CD14-positive monocyte (primary cell): ENCODE results near the gene SPTB. TPM values are rescaled to one million over a fixed set of nuclear protein-coding genes. Genes with fewer than 3 reads are reported as not detected.
A peak's percentile ranks its signal among the peaks of the same experiment; 100 is the strongest.

Experiments used
- DNase-seq, 3 donors: peaks; one replicate each; pipeline ENCODE4 v3.0.0-alpha.2; 2011 to 2022
- H2AFZ ChIP-seq: 2 replicates; pipeline ENCODE4 v1.6.0; 2012; ENCODE audit warnings: mild to moderate bottlenecking, low read depth, low read length, inconsistent platforms; ENCODE audit not compliant: insufficient read depth, poor library complexity, severe bottlenecking
- H3K27ac ChIP-seq, 2 donors: 1 replicate in 1 of 2; 2 replicates in 1 of 2; pipeline ENCODE4 v1.5.1; 2012 to 2013; ENCODE audit warnings: low read length in 2 of 2, control low read depth in 1 of 2, inconsistent platforms in 1 of 2, low read depth in 1 of 2, mild to moderate bottlenecking in 1 of 2
- H3K27me3 ChIP-seq, 2 donors: one replicate each; pipeline versions ENCODE4 v1.6.0 to v1.6.1; 2011 to 2013; ENCODE audit warnings: low read length in 2 of 2; ENCODE audit not compliant: control insufficient read depth in 2 of 2, insufficient read depth in 2 of 2
- H3K36me3 ChIP-seq, 2 donors: replicated peaks in 1 of 2; 1 replicate in 1 of 2; 2 replicates in 1 of 2; pipeline versions ENCODE4 v1.5.1 to v1.6.1; 2012 to 2013; ENCODE audit warnings: low read length in 2 of 2, control low read depth in 1 of 2, inconsistent platforms in 1 of 2, mild to moderate bottlenecking in 1 of 2; ENCODE audit not compliant: insufficient read depth in 2 of 2, control insufficient read depth in 1 of 2
- H3K4me1 ChIP-seq, 2 donors: 1 replicate in 1 of 2; 2 replicates in 1 of 2; pipeline versions ENCODE4 v1.5.1 to v1.6.1; 2012 to 2013; ENCODE audit warnings: low read length in 2 of 2, control low read depth in 1 of 2, inconsistent platforms in 1 of 2, mild to moderate bottlenecking in 1 of 2, moderate library complexity in 1 of 2; ENCODE audit not compliant: insufficient read depth in 2 of 2, control insufficient read depth in 1 of 2
- H3K4me2 ChIP-seq: replicated peaks from 2 replicates; pipeline ENCODE3; 2012; ENCODE audit warnings: low read length, moderate library complexity, mild to moderate bottlenecking; ENCODE audit not compliant: poor library complexity, severe bottlenecking; ENCODE audit errors: extremely low read depth
- H3K4me3 ChIP-seq, 3 experiments: fragments of 200-600 bp in 1 of 3; sonication (generic) in 1 of 3; replicated peaks in 1 of 3; 1 replicate in 2 of 3; 2 replicates in 1 of 3; pipeline ENCODE4 v1.5.1; 2011 to 2013; ENCODE audit warnings: low read length in 3 of 3, mild to moderate bottlenecking in 3 of 3, control low read depth in 2 of 3, low read depth in 2 of 3, inconsistent platforms in 1 of 3, moderate library complexity in 1 of 3
- H3K79me2 ChIP-seq: 2 replicates; pipeline ENCODE4 v1.6.0; 2012; ENCODE audit warnings: mild to moderate bottlenecking, control low read depth, inconsistent platforms, low read length, moderate library complexity; ENCODE audit not compliant: insufficient read depth
- H3K9ac ChIP-seq: 2 replicates; pipeline ENCODE4 v1.6.0; 2017; ENCODE audit warnings: low read length, mild to moderate bottlenecking; ENCODE audit not compliant: insufficient read depth, poor library complexity, severe bottlenecking
- H3K9me3 ChIP-seq, 2 donors: replicated peaks in 1 of 2; 1 replicate in 1 of 2; 2 replicates in 1 of 2; pipeline versions ENCODE4 v1.5.1 to v1.6.1; 2012 to 2013; ENCODE audit warnings: low read length in 2 of 2, control low read depth in 1 of 2; ENCODE audit not compliant: control insufficient read depth in 1 of 2, insufficient read depth in 1 of 2
- H4K20me1 ChIP-seq: 2 replicates; pipeline ENCODE4 v1.6.0; 2012; ENCODE audit warnings: mild to moderate bottlenecking, low read length, control low read depth, moderate library complexity; ENCODE audit not compliant: insufficient read depth
- H3K27ac Mint-ChIP-seq, 7 donors: one replicate each; pipeline ENCODE4 v1.8.0; 2020; ENCODE audit warnings: mild to moderate bottlenecking in 7 of 7, mixed read lengths in 7 of 7, moderate library complexity in 6 of 7, inconsistent platforms in 2 of 7
- H3K27me3 Mint-ChIP-seq, 3 donors: one replicate each; pipeline ENCODE4 v1.8.0; 2021 to 2022; ENCODE audit warnings: low read depth in 3 of 3, mild to moderate bottlenecking in 3 of 3, mixed read lengths in 3 of 3, moderate library complexity in 3 of 3, inconsistent platforms in 1 of 3
- H3K36me3 Mint-ChIP-seq, 2 donors: one replicate each; pipeline ENCODE4 v1.8.0; 2020; ENCODE audit warnings: mixed read lengths in 2 of 2, inconsistent platforms in 1 of 2, mild to moderate bottlenecking in 1 of 2
- H3K4me1 Mint-ChIP-seq: one replicate; pipeline ENCODE4 v1.8.0; 2020; ENCODE audit warnings: mild to moderate bottlenecking, mixed read lengths
- H3K4me3 Mint-ChIP-seq, 2 donors: one replicate each; pipeline ENCODE4 v1.8.0; 2020; ENCODE audit warnings: mild to moderate bottlenecking in 2 of 2, mixed read lengths in 2 of 2, moderate library complexity in 1 of 2
- H3K9me3 Mint-ChIP-seq, 7 donors: one replicate each; pipeline ENCODE4 v1.8.0; 2020 to 2022; ENCODE audit warnings: mixed read lengths in 7 of 7, mild to moderate bottlenecking in 6 of 7, moderate library complexity in 6 of 7, inconsistent platforms in 2 of 7
- CTCF ChIP-seq: fragments of 200-600 bp; IDR thresholded peaks from one replicate; pipeline ENCODE4 v1.8.0; 2022; ENCODE audit warnings: antibody characterized with exemption, mild to moderate bottlenecking
- WGBS: methylation state at CpG from one replicate; pipeline ENCODE4 v1.1.5; 2013; ENCODE audit warnings: missing lambda C conversion rate; ENCODE audit not compliant: insufficient coverage; 5-methylcytosine and 5-hydroxymethylcytosine counted together
- intact Hi-C, 2 donors: fragments of 100-400 bp; cut with micrococcal nuclease; formaldehyde crosslinking; loops; one replicate each; pipeline versions ENCODE4 v1.15.0 to v1.15.1; 2023
- polyA plus RNA-seq, 3 donors: library from polyadenylated mRNA; depleted of rRNA in 1 of 3; unstranded in 2 of 3; stranded (reverse) in 1 of 3; fragments of 300-500 nt in 2 of 3; fragments of >200 nt in 1 of 3; fragmentation: Illumina TruSeq in 2 of 3; gene quantifications; 1 replicate in 2 of 3; 2 replicates in 1 of 3; pipeline ENCODE4 v1.2.3, GENCODE V29; 2012 to 2021

The SPTB gene
- polyA plus RNA-seq, 3 donors: not detected

- no peak for DNase-seq
- Histone ChIP-seq H3K4me1 (peaks cover 78 to 90% of the 10 kb centered on the region in 2 donors), H3K9ac (no peak overlapping the region), H3K36me3 (no peaks in the 10 kb centered on the region), H3K27me3 (no peaks in the 10 kb centered on the region), H2AFZ (no peak overlapping the region), H3K79me2 (peaks cover 5% of the 10 kb centered on the region), H4K20me1 (peaks cover 7% of the 10 kb centered on the region), H3K4me3 (no peak overlapping the region), H3K4me2 (no peak overlapping the region), H3K9me3 (no peaks in the 10 kb centered on the region), H3K27ac (no peak overlapping the region)
- intact Hi-C loops: no loop called here
- peaks cover 0 to 3% (median 3%) of the 10 kb centered on the region in 3 donors for H3K27me3 Mint-ChIP-seq
- no peak overlapping the region for H3K27ac Mint-ChIP-seq
- no peak for TF ChIP-seq CTCF
- peaks cover 86% of the 10 kb centered on the region for H3K4me1 Mint-ChIP-seq
- peaks cover 27 to 65% of the 10 kb centered on the region in 2 donors for H3K36me3 Mint-ChIP-seq
- 92% methylated on average over 2 of the region's 7 CpGs for WGBS
- peaks cover 0 to 3% (median 0%) of the 10 kb centered on the region in 7 donors for H3K9me3 Mint-ChIP-seq
- H3K4me3 Mint-ChIP-seq: no peak overlapping the region
These were observed 160.9 kb downstream of the SPTB start for GRCh38 chr14:64718762-64719161.

- TF ChIP-seq CTCF: no peak
- Histone ChIP-seq H3K9me3 (no peaks in the 10 kb centered on the region), H2AFZ (no peak overlapping the region), H3K4me2 (no peak overlapping the region), H4K20me1 (peaks cover 7% of the 10 kb centered on the region), H3K27me3 (no peaks in the 10 kb centered on the region), H3K4me3 (no peak overlapping the region), H3K79me2 (peaks cover 5% of the 10 kb centered on the region), H3K36me3 (no peaks in the 10 kb centered on the region), H3K9ac (no peak overlapping the region), H3K4me1 (peaks cover 70 to 86% of the 10 kb centered on the region in 2 donors), H3K27ac (no peak overlapping the region)
- Mint-ChIP-seq H3K9me3 (peaks cover 0 to 3% (median 0%) of the 10 kb centered on the region in 7 donors), H3K4me3 (no peak overlapping the region), H3K4me1 (peaks cover 81% of the 10 kb centered on the region), H3K27me3 (peaks cover 0 to 3% (median 2%) of the 10 kb centered on the region in 3 donors), H3K36me3 (peaks cover 25 to 62% of the 10 kb centered on the region in 2 donors), H3K27ac (peak overlapping the region in 2 of 7 donors; percentile 28 to 51)
- DNase-seq: no peak
- intact Hi-C loops: no loop called here
- 89% methylated on average over 6 of the region's 6 CpGs for WGBS
These were observed 161.8 kb downstream of the SPTB start for GRCh38 chr14:64717870-64718269.
